GM21423 (cell line): ENCODE data around the gene SLCO4A1.

Source experiments
- ATAC-seq: cut with Tn5 transposase; IDR thresholded peaks from one replicate; pipeline ENCODE4 v1.9.1; 2021; ENCODE audit warnings: mild to moderate bottlenecking, moderate library complexity; ENCODE audit not compliant: unreplicated experiment

Gene SLCO4A1

DNA sequence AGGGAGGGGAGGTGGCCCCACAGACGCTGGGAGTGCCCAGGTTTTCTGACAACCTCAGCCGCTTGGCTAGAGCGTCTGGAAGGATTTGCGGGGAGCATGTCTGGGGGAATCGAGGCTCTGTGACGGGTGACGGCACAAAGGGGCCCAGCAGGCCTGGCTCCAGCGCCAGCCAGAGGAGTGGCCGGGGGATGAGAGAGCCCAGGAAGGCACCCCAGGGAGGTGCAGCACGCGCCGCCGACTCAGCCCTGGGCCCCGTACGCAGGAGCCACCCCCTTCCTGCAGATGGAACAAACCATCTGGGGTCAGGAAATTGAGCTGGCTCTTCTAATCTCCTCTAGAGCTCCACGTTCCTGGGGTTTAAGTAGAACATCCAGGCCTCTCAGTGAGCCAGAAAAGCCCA, 5.9 kb upstream of the SLCO4A1 start:
- no peak for ATAC-seq

DNA sequence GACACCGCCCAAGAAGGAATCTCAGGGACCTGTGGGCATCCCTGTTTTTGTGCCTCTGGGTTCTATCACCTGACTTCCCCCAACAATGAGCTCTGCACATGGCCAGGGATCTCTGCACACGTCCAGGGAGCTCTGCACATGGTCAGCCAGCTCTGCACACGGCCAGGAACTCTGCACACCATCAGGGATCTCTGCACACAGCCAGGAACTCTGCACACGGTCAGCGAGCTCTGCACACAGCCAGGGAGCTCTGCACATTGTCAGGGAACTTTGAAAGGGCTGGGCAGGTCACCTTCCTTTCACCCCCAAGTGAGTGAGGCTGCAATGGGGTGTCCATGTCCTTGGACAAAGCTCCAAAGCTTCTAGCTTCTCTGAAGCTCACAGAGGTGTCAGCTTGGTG, 5.2 kb upstream of the SLCO4A1 start:
- no peak for ATAC-seq

DNA sequence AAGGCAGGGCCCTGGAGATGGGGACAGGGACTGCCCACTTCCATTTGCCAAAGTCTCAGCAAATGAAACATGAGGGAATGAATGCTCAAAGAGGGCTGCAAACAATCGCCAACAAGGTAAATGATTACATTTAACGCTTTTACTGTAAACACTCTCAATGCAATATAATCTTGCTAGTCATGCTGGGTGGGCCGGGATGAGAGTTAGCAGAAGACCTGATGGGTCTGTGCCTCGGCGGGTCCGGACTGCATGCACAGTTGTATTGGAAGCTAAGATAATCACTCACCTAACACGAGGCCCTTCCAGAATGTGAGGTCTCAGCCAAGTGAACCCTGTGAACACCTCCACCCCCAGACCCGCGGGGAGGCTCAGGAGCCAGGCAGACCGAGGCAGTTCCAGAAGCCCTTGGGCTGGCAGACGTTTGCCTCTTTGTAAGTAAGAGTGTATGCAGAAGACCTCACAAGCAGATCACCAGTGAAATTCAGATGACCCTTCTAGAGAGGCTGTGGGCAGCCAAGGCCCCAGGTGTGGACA, 4.7 kb upstream of the SLCO4A1 start:
- ATAC-seq: no peak

DNA sequence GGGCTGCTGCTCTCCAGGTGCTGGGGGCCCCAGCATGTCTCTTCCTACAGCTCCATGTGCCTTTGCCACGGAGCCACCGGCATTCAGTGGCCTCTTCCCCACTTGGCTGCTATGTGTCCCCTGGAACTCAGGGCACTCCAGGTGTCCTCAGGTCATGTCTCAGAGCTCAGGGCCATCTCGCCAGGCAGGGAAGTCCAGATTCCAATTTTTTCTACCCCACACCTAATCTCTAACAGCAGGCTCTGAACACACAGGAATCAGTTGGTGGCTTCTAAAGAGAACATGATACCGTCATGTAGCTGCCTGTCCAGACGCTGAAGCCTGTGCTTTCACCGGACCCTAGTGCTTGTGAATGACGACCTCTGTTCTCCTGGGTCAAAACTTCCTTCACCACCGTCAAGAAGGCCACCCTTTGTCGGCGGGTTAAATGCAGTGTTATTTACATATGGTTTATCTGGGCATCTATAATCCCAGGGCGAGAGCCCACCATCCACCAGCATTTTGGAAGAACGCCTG, 4.2 kb upstream of the SLCO4A1 start:
- no peak for ATAC-seq

DNA sequence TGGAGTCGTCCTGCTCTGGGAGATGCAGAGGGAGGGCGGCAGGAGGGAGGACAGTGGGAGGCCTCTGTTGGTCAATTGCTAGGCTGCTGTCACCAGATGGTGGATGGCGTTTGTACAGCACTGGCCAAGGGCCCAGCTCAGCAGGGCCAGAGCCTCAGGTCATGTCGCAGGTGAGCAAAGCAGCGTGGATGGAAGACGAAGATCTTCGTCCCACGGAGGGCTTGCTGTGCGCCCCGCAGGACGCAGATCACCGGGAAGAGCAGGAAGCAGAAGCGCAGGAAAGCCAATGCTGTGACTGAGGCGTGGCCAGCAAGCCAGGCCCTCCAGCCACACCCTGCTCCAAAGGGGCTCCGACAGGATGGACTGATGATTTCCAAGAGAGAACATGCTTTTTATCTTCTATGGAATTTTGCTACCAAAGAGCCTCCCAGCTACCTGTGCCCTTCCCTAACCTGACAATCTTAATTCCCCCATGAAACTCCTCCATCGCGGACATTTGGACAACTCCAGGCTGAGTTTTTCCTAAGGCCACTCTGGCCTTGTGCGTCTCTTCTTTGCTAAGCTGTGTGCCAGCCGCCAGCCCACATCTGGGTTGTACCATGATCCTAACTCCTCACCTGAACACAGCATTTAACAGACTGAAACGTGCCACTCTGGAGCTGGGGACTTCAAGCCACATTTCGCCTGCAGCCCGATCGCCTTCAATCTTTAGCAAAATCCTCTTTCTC, 3.5 kb upstream of the SLCO4A1 start:
- no peak for ATAC-seq

DNA sequence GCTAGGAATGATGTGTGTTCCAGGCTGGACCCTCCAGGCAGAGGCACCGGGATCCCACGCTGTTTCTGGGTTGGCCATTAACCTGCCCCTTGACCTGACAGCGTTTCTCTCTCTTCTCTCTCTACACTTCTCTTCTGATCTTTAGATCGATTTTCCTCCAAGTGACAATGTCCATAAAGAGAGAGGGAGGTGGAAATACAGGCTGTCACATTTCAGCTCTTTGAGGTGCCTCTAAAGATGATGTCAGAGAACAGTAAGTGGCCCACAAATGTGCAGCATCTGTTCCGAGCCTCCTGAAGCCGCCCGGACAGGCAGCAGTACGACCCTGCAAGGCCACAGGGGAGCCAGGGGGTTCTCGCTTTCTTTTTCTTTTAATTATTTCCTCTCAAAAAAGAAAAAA, 2.5 kb upstream of the SLCO4A1 start:
- no peak for ATAC-seq

DNA sequence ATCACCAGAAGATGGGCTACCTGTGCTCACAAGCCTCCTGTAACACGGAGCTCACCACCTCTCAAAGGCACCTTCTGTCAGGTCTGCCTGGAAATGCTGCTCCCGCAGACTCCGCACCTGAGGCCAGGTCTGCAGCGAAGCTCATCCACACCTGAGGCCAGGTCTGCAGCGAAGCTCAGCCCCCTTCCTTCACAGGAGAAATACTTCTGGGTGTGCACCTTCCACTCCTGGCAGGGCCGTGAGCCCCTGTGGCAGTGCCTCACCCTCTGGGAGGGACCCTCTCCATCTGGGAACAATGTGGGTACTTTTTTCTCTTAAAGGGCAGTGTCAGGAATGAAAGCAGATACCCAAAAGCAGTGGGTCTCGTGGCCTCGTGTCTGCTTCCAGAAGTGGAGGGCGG, 1.4 kb upstream of the SLCO4A1 start:
- no peak for ATAC-seq

DNA sequence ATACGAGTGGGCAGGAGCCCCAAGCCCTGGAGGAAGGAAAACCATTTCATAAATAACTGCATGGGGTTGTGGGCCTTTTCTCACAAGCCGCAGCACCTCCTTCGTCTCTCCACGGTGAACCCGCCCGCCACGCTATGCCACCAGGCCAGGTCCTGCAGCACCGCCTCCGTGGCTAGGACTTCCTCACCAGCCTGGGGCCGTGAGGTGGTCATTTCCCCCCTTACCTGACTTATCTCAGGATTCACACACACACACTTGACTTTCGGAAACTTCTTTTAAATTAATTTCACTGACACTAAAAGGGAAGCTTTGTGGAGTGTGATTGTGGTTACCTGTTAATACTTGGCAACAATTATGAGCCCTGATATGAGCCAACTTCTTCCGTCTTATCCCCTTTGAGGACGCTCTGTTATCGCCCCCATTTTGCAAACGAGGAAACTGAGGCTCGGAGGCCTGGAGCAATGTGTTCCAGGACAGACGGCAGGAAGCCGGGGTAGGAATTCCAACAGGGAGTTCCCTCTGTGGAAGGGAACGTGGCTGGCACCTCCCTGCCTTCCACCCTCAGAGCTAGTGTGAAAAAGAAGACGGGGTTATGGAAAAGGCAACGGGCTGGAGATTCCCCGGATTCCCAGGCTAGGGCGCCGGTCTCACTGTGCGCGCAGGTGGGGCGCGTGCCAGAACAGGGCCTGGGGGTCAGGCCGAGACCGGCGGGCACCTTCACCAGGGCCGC, 817 bp upstream of the SLCO4A1 start:
- ATAC-seq: no peak

DNA sequence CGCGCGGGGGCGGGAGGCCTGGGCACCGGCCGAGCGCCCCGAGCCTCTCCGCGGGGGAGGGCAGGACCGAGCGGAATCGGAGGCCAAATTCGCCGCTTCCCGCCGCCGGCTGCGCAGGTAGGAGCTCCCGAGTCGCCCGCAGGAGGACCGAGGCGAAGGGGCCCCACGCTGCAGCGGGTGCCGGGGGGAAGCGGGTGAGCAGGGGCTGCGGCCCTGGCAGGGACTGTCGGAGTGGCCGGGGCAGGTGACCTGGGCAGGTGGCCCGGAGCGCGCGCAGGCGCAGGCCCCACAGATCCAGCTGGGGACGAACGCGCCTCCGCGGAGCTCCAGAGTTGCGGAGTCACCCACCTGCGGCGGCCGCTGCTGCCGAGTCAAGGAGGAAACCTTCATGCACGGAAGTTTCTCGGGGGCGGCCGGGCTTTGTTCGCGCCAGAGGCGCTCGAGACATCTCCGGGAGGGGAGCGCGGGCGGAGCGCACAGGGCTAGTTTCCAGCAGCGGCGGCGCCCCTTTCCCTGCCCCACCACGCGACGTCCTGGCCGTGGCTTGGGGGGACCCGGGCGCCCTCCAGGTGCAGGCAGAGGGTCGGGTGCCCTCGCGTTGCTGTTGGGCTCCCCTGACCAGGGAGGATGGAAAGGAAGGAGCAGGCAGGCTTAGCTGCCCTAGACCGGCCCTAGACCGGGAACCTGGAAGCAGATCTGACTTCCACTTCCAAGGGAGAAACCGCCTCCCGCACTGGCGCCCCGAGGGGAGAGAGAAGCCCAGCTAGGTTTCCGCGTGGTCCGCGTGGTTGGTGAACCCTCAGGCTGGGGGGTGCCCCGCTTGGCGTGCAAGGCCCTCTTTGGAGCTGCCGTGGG, 590 bp downstream of the SLCO4A1 start:
- ATAC-seq: peak; percentile 23

DNA sequence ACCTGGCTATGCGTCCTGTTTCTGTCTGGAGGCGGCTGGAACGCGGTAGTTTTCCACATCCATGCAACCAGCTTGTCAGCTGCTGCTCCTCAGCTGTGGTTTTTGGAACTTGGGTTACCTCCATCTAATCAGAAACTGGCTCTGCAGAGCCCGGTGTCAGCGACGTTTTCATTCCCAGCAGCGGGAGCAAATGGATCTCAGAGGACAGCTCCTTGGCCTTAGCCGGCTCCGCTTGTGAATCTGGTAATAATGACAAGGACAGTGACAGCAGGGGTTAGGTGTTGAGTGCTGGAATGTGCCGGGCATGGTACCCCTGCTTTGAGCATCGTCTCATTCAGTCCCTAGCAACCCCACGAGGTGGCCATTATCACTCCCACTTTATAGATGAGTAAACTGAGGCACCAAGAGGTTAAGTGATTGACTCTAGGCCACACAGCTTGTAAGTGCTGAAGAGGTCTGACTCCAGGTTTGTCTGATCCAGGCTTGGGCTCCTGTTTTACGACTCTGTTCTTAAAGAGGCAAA, 1.3 kb downstream of the SLCO4A1 start:
- ATAC-seq: no peak

DNA sequence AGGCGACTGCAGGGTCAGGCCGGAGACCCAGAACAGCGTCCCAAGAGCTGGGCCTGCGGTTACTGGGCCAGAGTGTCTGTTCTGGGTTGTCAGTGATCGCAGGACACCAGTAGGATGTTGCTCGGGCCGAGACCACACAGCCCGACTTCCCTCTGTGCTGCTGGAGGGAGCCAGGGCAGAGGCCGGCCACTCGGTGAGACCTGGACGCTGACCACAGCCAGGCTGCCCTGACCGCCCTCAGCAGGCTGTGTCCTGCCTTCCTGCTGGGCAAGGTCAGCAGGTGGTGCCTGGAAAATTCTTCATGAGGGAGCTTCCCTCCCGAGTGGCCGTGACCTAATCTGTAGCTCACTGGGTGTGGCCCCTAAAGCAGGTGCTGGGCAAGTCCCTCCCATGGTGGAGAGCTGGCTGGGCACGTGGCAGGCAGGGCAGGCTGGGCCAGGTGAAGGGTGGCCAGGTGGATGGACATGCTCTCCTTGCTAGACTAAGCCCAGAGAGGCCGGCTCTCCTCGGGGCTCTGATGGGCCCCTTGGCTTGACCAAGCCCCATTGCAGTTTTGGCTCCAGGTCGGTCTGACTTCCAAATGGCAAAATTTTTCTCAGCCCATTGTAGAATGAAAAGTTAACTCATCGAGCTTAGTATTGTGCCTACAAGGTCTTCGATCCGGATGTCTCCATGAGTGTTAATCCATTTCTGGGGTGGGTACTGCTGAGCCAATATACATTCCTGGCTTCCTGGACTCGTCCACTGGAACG, 1.9 kb downstream of the SLCO4A1 start:
- no peak for ATAC-seq

DNA sequence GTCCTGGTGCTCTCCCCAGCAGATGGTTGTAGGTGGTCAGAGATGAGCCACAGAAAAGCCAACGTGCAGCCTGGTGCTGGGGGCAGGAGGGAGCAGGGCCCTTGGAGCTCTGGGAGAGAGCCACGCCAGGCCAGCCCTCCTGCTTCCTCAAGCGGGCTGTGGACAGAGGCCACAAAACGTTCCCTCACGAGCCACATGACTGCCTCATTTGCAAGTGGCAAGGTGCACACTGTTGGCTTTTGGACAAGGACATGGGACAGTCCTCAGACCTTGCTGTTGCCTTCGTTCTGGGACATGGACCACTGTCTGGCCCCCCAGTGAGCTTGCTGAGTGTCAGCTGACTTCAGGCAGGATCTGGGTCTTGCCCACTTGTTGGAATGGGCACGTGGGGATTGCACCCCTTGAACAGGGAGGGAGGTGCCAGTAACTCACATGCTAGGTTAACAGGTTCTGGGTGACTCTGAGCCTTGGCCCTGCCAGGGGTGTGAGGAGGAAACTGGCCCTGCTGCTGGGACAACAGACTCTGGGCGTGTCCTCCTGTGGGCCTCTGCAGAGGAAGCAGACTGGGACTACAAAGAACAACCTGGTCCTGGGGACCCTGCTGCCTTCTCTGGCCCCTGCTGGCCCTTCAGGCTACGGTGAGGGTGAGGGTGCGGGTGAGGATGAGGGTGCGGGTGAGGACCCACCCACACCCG, 2.6 kb downstream of the SLCO4A1 start:
- ATAC-seq: no peak

DNA sequence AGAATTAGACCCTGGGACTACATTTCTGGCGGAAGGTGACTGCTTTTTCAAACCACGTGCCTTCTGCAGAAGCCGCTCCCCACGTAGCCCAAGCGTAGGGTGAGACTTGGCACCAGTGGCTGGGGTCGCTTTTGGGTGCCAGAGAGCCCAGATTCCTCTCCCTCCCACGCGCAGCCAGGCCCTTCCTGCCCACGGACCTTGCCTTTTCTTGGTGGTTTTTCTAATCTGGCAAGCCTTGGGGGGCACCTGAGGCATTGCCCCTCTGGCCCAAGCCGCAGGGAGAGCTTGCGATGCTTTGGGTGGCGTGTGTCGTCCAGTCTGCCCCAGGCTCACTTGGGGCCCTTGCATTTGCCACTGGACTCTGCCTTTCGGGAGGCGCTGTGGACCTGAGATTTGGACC, 3.3 kb downstream of the SLCO4A1 start:
- ATAC-seq: no peak

DNA sequence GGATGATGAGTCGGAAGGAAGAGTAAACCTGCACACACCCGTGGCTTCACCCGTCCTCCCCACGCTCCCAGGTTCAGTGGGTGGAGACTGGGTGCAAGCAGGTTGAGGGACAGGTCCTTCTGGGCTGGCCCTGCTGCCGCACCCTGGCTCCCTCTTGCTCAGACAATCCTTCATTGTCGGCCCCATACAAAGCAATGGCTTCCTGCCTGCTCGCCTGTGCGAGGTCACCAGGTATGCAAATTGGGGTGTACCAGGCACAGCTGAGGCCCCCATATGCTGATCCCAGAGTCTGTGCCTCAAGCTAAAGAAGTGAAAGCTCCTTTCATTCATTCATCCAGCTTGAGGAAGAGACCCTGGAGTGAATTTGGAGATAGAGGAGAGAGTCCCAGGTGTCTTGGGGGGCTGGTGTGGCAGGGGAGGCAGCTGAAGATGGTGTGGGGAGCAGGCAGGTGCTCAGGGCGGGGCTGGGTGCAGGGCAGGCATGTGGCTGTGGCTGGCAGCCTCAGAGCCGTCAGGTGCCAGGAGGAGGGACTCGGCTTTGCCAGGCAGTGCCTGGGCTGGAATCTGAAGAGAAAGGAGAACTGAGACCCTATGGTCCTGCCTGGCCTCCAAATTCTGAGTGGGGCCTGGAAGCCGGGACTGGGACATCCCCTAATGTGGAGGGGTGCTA, 4.7 kb downstream of the SLCO4A1 start:
- no peak for ATAC-seq

DNA sequence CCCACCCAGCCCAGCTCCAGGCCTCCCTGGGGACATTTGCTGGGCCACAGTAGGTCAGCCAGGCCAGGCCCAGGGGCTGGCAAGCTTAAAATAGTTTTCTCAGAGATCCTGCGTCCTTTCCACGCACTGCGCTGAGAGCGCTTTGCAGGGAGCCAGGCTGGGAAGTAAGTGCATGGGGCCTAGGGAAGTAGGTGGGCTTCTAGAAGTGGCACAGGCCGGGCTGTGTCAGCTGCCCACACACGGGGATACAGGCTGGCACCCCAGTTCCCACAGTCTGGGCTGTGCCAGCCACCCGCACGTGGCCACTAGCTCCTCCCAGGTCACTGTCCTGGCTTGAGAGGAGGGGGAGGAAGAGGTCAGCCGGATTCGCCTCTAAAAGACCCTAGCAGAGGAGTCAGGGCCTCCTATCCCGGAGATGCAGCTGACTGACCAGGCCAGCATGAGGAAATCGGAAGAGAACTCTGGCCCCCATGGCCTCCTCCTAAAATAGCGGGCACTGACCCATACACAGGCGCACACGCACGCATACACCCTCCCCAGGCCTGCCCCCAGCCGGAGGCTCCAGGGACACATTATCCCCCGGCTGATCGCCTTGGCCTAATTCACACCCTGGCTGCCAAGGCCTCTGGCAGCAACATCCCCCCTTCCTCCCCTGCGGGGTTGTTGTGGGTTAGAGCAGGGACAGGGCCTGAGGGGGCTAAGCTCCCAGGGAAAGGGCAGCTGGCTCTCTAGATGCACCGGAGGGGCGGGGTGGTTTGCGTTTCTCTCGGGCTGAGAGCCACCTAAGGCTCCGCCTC, 5.4 kb downstream of the SLCO4A1 start:
- no peak for ATAC-seq

DNA sequence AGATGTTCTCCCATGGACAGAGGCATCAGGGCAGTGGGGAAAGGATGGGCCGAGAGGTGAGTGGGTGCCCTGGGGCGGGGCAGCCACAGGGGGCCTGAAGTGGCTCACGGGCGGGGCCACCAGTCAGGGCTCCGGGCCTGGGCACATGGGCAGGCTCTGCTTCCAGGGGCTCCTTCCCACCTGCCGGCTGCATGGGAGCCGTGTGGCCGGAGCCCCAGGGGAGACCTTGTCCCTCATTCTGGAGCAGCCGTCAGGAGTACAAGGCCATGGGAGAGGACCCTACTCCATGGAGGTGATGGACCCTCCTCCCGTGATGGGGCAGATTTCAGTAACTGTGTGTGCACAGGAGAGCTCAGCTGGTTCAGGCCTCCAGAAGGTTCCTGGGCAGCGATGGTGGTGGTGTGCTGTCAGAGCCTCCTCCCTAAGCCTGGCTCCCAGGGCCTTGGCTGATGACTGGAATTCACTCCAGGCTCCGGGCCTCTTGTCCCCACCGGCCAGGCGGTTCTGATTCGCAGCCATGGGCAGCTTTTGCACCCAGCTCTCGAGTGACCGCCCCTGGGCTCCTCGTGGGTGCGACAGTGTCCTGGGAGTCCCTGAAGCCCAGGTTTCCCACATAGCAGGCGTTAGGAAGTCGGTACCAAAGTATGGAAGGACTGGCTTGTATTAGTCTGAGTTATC, 6.2 kb downstream of the SLCO4A1 start:
- no peak for ATAC-seq

DNA sequence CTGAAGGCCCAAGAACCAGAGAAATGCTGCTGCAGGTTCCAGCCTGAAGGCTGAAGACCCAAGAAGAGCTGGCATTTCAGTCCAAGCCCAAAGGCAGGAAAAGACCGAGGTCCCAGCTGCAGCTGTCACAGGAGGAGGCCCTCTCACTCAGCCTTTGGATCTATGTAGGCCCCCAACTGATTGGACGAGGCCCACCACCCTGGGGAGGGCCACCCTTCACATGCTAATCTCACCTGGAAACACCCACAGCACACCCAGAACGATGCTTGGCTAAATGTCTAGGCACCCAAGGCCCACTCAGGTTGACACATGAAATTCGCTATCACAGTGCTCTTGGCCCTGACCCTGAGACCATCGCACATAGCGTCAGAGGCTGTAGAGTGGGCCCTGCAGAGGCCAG, 6.8 kb downstream of the SLCO4A1 start:
- ATAC-seq: no peak
